Caki2 (cell line): ENCODE data around the gene DPF3. TPM values are rescaled to one million over a fixed set of nuclear protein-coding genes. Genes with fewer than 3 reads are reported as not detected.

Source experiments
- DNase-seq: peaks from one replicate; pipeline ENCODE4 v3.0.0-alpha.2; 2015; ENCODE audit warnings: low read depth
- in situ Hi-C: cut with HindIII; loops from 2 replicates; pipeline ENCODE4 v1.10.0; 2016; ENCODE audit warnings: low sequenced_read_pairs, low pct_unique_long_range_greater_than_20kb, mixed read lengths
- total RNA-seq: library from RNA; depleted of rRNA; stranded (reverse); fragments of >200 nt; shearing (Covaris generic); gene quantifications from 2 replicates; pipeline ENCODE4 v1.2.3, GENCODE V29; 2014; ENCODE audit warnings: low replicate concordance

The DPF3 gene
- total RNA-seq, 1 experiment from 2014 or later, result not detected

GRCh38 chr14:72610831-72611200 is 283.1 kb downstream of the DPF3 start:
- DNase-seq, result no peak
- in situ Hi-C loops, result no loop called here

- in situ Hi-C loops, result no loop called here
- no peak for DNase-seq
These were observed 283.6 kb downstream of the DPF3 start for GRCh38 chr14:72610096-72610830.

GRCh38 chr14:72609205-72609916 is 284.5 kb downstream of the DPF3 start:
- no peak for DNase-seq
- in situ Hi-C loops, result no loop called here

GRCh38 chr14:72608391-72609204 is 285.3 kb downstream of the DPF3 start:
- peak; percentile 89 for DNase-seq
- in situ Hi-C loops, result no loop called here

GRCh38 chr14:72607386-72608130 is 286.3 kb downstream of the DPF3 start:
- in situ Hi-C loops, result no loop called here
- peak; percentile 75 for DNase-seq

- in situ Hi-C loops, result no loop called here
- DNase-seq, result no peak
These were observed 287.0 kb downstream of the DPF3 start for GRCh38 chr14:72606879-72607278.

GRCh38 chr14:72605921-72606220 is 288.0 kb downstream of the DPF3 start:
- in situ Hi-C loops, result no loop called here
- no peak for DNase-seq

- in situ Hi-C loops, result no loop called here
- DNase-seq, result no peak
These were observed 288.6 kb downstream of the DPF3 start for GRCh38 chr14:72605096-72605920.

- in situ Hi-C loops, result no loop called here
- no peak for DNase-seq
These were observed 289.8 kb downstream of the DPF3 start for GRCh38 chr14:72604133-72604532.

GRCh38 chr14:72603639-72604038 is 290.3 kb downstream of the DPF3 start:
- DNase-seq, result no peak
- in situ Hi-C loops, result no loop called here

GRCh38 chr14:72600551-72601330 is 293.2 kb downstream of the DPF3 start:
- no peak for DNase-seq
- in situ Hi-C loops, result no loop called here

- in situ Hi-C loops, result no loop called here
- no peak for DNase-seq
These were observed 294.1 kb downstream of the DPF3 start for GRCh38 chr14:72599579-72600470.

GRCh38 chr14:72598306-72598705 is 295.6 kb downstream of the DPF3 start:
- DNase-seq, result no peak
- in situ Hi-C loops, result no loop called here

GRCh38 chr14:72597252-72598233 is 296.4 kb downstream of the DPF3 start:
- in situ Hi-C loops, result no loop called here
- DNase-seq, result no peak

GRCh38 chr14:72595152-72595862 is 298.6 kb downstream of the DPF3 start:
- DNase-seq, result no peak
- in situ Hi-C loops, result no loop called here
